Gastrocnemius medialis (tissue), 4 donors: ENCODE data around the gene PLPP2. TPM values are rescaled to one million over a fixed set of nuclear protein-coding genes. Genes with fewer than 3 reads are reported as not detected.
"Not testable (repeated sequence)": the region's sequence is repeated elsewhere in the genome, so short reads cannot be mapped to it uniquely, and the experiment has no call there.

Experiments used
- ATAC-seq, 2 donors: fragments of 150-250 bp; one replicate each; pipeline ENCODE4 v1.9.1; 2016
- DNase-seq, 2 donors: peaks; one replicate each; pipeline ENCODE4 v3.0.0-alpha.2; 2019
- H3K27ac ChIP-seq, 4 donors: fragments of 200-600 bp; sonication (generic); 1 replicate in 1 of 4; 2 replicates in 3 of 4; pipeline ENCODE4 v1.5.1; 2016 to 2018; ENCODE audit warnings: mild to moderate bottlenecking in 2 of 4, moderate library complexity in 1 of 4
- H3K27me3 ChIP-seq, 3 donors: fragments of 200-600 bp; sonication (generic) in 2 of 3; 1 replicate in 1 of 3; 2 replicates in 2 of 3; pipeline versions ENCODE4 v1.5.1 to v1.6.0; 2016 to 2019; ENCODE audit warnings: mild to moderate bottlenecking in 1 of 3, moderate library complexity in 1 of 3
- H3K36me3 ChIP-seq, 2 donors: fragments of 200-600 bp; sonication (generic) in 1 of 2; one replicate each; pipeline ENCODE4 v1.5.1; 2017 to 2018
- H3K4me1 ChIP-seq, 2 donors: fragments of 200-600 bp; sonication (generic) in 1 of 2; one replicate each; pipeline ENCODE4 v1.5.1; 2016 to 2017; ENCODE audit warnings: mild to moderate bottlenecking in 2 of 2
- H3K4me3 ChIP-seq, 4 donors: fragments of 200-600 bp; sonication (generic) in 3 of 4; 1 replicate in 1 of 4; 2 replicates in 3 of 4; pipeline ENCODE4 v1.5.1; 2016 to 2019; ENCODE audit warnings: mild to moderate bottlenecking in 2 of 4
- H3K9me3 ChIP-seq, 3 donors: fragments of 200-600 bp; sonication (generic) in 2 of 3; 1 replicate in 1 of 3; 2 replicates in 2 of 3; pipeline ENCODE4 v1.5.1; 2016 to 2019
- CTCF ChIP-seq, 5 experiments: fragments of 450-650 bp in 3 of 5; fragments of 200-600 bp in 2 of 5; sonication (generic) in 2 of 5; IDR thresholded peaks in 4 of 5; conservative IDR thresholded peaks in 1 of 5; 1 replicate in 4 of 5; 2 replicates in 1 of 5; pipeline ENCODE4 v1.5.1; 2016 to 2019; ENCODE audit warnings: antibody characterized with exemption in 5 of 5, mild to moderate bottlenecking in 3 of 5, moderate library complexity in 3 of 5
- POLR2A ChIP-seq, 2 donors: fragments of 450-650 bp; IDR thresholded peaks; one replicate each; pipeline ENCODE4 v1.6.1; 2017; ENCODE audit warnings: antibody characterized with exemption in 2 of 2, mild to moderate bottlenecking in 2 of 2, moderate library complexity in 2 of 2
- in situ Hi-C, 4 donors: fragments of 200-750 bp; cut with MboI; loops; one replicate each; pipeline versions ENCODE4 v1.15.0 to v1.8.0; 2017; ENCODE audit warnings: low sequenced_read_pairs in 4 of 4
- intact Hi-C: fragments of 100-400 bp; cut with DNase I; formaldehyde crosslinking; loops from one replicate; pipeline ENCODE4 v1.15.1; 2023; ENCODE audit warnings: low total_unique reads
- total RNA-seq, 4 donors: library from RNA; depleted of rRNA; stranded (reverse); fragments of >200 nt; gene quantifications; one replicate each; pipeline versions ENCODE4 v1.1.0 to v1.2.3, GENCODE V29; 2016

The PLPP2 gene
- total RNA-seq, 4 donors from 2014 or later, result 0.64 to 1.2 (median 0.92) TPM; not detected in 1

GRCh38 chr19:273393-273792 is 17.8 kb downstream of the PLPP2 start:
- H3K4me3 ChIP-seq, result no peak overlapping the region
- H3K27me3 ChIP-seq, result peaks cover 19 to 22% (median 20%) of the 10 kb centered on the region in 3 donors
- no peak overlapping the region for H3K27ac ChIP-seq
- H3K4me1 ChIP-seq, result no peaks in the 10 kb centered on the region
- no peaks in the 10 kb centered on the region for H3K9me3 ChIP-seq
- ATAC-seq, result no peak
- in situ Hi-C loops (no loop called here), intact Hi-C loops (no loop called here)
- TF ChIP-seq CTCF (IDR thresholded peaks at IDR 0.05 in 4 of 5, conservative IDR thresholded peaks at IDR 0.05 in 1 of 5), result no peak
- DNase-seq, result no peak
- no peaks in the 10 kb centered on the region for H3K36me3 ChIP-seq

- in situ Hi-C loops, result no loop called here
- TF ChIP-seq POLR2A (IDR thresholded peaks at IDR 0.05) (no peak), CTCF (IDR thresholded peaks at IDR 0.05 in 4 of 5, conservative IDR thresholded peaks at IDR 0.05 in 1 of 5) (no peak)
- Histone ChIP-seq H3K4me1 (no peaks in the 10 kb centered on the region), H3K27ac (no peak overlapping the region), H3K36me3 (no peaks in the 10 kb centered on the region), H3K27me3 (peaks cover 18 to 30% (median 28%) of the 10 kb centered on the region in 3 donors), H3K4me3 (no peak overlapping the region), H3K9me3 (no peaks in the 10 kb centered on the region)
- ATAC-seq (no peak), DNase-seq (no peak)
- intact Hi-C loops, result no loop called here
Measured at GRCh38 chr19:271856-272255, 19.3 kb downstream of the PLPP2 start.

- H3K36me3 ChIP-seq, intact Hi-C loops, DNase-seq, H3K4me3 ChIP-seq, H3K9me3 ChIP-seq, ATAC-seq, H3K4me1 ChIP-seq, H3K27ac ChIP-seq, in situ Hi-C loops: not testable (repeated sequence)
- H3K27me3 ChIP-seq, result peaks cover 24 to 32% (median 30%) of the 10 kb centered on the region in 3 donors
Measured at GRCh38 chr19:270766-271318, 20.4 kb downstream of the PLPP2 start.

- no peak overlapping the region for H3K27ac ChIP-seq
- DNase-seq (no peak), ATAC-seq (no peak)
- intact Hi-C loops (no loop called here), in situ Hi-C loops (no loop called here)
- TF ChIP-seq CTCF (IDR thresholded peaks at IDR 0.05 in 4 of 5, conservative IDR thresholded peaks at IDR 0.05 in 1 of 5), result no peak
- TF ChIP-seq POLR2A (IDR thresholded peaks at IDR 0.05), result no peak
- no peaks in the 10 kb centered on the region for H3K4me1 ChIP-seq
- no peaks in the 10 kb centered on the region for H3K36me3 ChIP-seq
- peaks cover 34 to 46% (median 41%) of the 10 kb centered on the region in 3 donors for H3K27me3 ChIP-seq
- no peak overlapping the region for H3K4me3 ChIP-seq
- H3K9me3 ChIP-seq, result no peaks in the 10 kb centered on the region
Measured at GRCh38 chr19:269241-269640, 22.0 kb downstream of the PLPP2 start.

GRCh38 chr19:262125-262524 is 29.1 kb downstream of the PLPP2 start:
- H3K36me3 ChIP-seq, result no peaks in the 10 kb centered on the region
- H3K27ac ChIP-seq, result no peak overlapping the region
- intact Hi-C loops, result no loop called here
- ATAC-seq (no peak), DNase-seq (no peak)
- TF ChIP-seq POLR2A (IDR thresholded peaks at IDR 0.05) (no peak), CTCF (IDR thresholded peaks at IDR 0.05 in 4 of 5, conservative IDR thresholded peaks at IDR 0.05 in 1 of 5) (no peak)
- in situ Hi-C loops, result no loop called here
- no peaks in the 10 kb centered on the region for H3K9me3 ChIP-seq
- peaks cover 23 to 28% (median 26%) of the 10 kb centered on the region in 3 donors for H3K27me3 ChIP-seq
- H3K4me3 ChIP-seq, result no peak overlapping the region
- H3K4me1 ChIP-seq, result no peaks in the 10 kb centered on the region

GRCh38 chr19:256804-257203 is 34.4 kb downstream of the PLPP2 start:
- H3K36me3 ChIP-seq, H3K4me3 ChIP-seq, H3K9me3 ChIP-seq, DNase-seq, intact Hi-C loops, ATAC-seq, H3K4me1 ChIP-seq, H3K27ac ChIP-seq, in situ Hi-C loops: not testable (repeated sequence)
- peaks cover 0 to 11% (median 3%) of the 10 kb centered on the region in 3 donors for H3K27me3 ChIP-seq

GRCh38 chr19:252421-253186 is 38.6 kb downstream of the PLPP2 start:
- ATAC-seq, intact Hi-C loops, H3K4me1 ChIP-seq, H3K4me3 ChIP-seq, DNase-seq, H3K9me3 ChIP-seq, H3K27ac ChIP-seq, H3K36me3 ChIP-seq, in situ Hi-C loops: not testable (repeated sequence)
- H3K27me3 ChIP-seq, result peaks cover 0 to 12% (median 3%) of the 10 kb centered on the region in 3 donors
